Hepatocyte (in vitro differentiated cells): ENCODE results near the gene KIRREL3. TPM values are rescaled to one million over a fixed set of nuclear protein-coding genes. Genes with fewer than 3 reads are reported as not detected.

ENCODE experiments used
- DNase-seq: peaks from one replicate; pipeline ENCODE4 v3.0.0-alpha.2; 2016; ENCODE audit warnings: low spot score
- H2AFZ ChIP-seq: fragments of 200-600 bp; sonication (generic); 2 replicates; pipeline ENCODE4 v1.6.0; 2016; ENCODE audit warnings: antibody characterized with exemption, mild to moderate bottlenecking
- H3K27ac ChIP-seq: fragments of 200-600 bp; sonication (generic); 2 replicates; pipeline ENCODE4 v1.5.1; 2016; ENCODE audit warnings: mild to moderate bottlenecking
- H3K27me3 ChIP-seq: fragments of 200-600 bp; sonication (generic); 2 replicates; pipeline ENCODE4 v1.6.1; 2016
- H3K36me3 ChIP-seq: fragments of 200-600 bp; sonication (generic); replicated peaks from 2 replicates; pipeline ENCODE4 v1.5.1; 2016; ENCODE audit warnings: low read depth; ENCODE audit not compliant: insufficient read depth
- H3K4me1 ChIP-seq: fragments of 200-600 bp; sonication (generic); 2 replicates; pipeline ENCODE4 v1.5.1; 2016; ENCODE audit warnings: mild to moderate bottlenecking, moderate library complexity; ENCODE audit not compliant: insufficient read depth
- H3K4me2 ChIP-seq: fragments of 200-600 bp; sonication (generic); 2 replicates; pipeline ENCODE4 v1.6.0; 2016
- H3K4me3 ChIP-seq: fragments of 200-600 bp; sonication (generic); 2 replicates; pipeline ENCODE4 v1.5.1; 2016; ENCODE audit warnings: mild to moderate bottlenecking
- H3K79me2 ChIP-seq: fragments of 200-600 bp; sonication (generic); 2 replicates; pipeline ENCODE4 v1.6.0; 2017; ENCODE audit warnings: mild to moderate bottlenecking
- H3K9me2 ChIP-seq: fragments of 200-600 bp; sonication (generic); replicated peaks from 2 replicates; pipeline ENCODE4 v1.6.0; 2017; ENCODE audit warnings: mild to moderate bottlenecking; ENCODE audit not compliant: insufficient read depth
- H3K9me3 ChIP-seq: fragments of 200-600 bp; sonication (generic); 2 replicates; pipeline ENCODE4 v1.5.1; 2016; ENCODE audit warnings: low read depth, mild to moderate bottlenecking
- H4K20me1 ChIP-seq: fragments of 200-600 bp; sonication (generic); 2 replicates; pipeline ENCODE4 v1.6.0; 2016; ENCODE audit warnings: mild to moderate bottlenecking; ENCODE audit not compliant: insufficient read depth, poor library complexity, severe bottlenecking
- EZH2 ChIP-seq: fragments of 200-600 bp; sonication (generic); IDR thresholded peaks from 2 replicates; pipeline ENCODE4 v1.6.1; 2016; ENCODE audit warnings: antibody characterized with exemption, mild to moderate bottlenecking, borderline replicate concordance
- EZH2phosphoT487 ChIP-seq: fragments of 200-600 bp; sonication (generic); IDR thresholded peaks from one replicate; pipeline ENCODE4 v1.6.1; 2018; ENCODE audit warnings: antibody characterized with exemption, mild to moderate bottlenecking, low read depth, moderate library complexity; ENCODE audit not compliant: unreplicated experiment, severe bottlenecking
- WGBS: methylation state at CpG from one replicate; pipeline ENCODE4 v1.1.6; 2016; ENCODE audit warnings: low lambda C conversion rate; ENCODE audit errors: missing lambda C conversion rate; 5-methylcytosine and 5-hydroxymethylcytosine counted together
- polyA plus RNA-seq: library from polyadenylated mRNA; unstranded; fragments of >200 nt; fragmentation: Nextera tagmentation; extraction: Ambion mirVana; gene quantifications from 2 replicates; pipeline ENCODE4 v1.2.1, GENCODE V29; 2016
- total RNA-seq: library from RNA; depleted of rRNA; stranded (reverse); fragments of >200 nt; gene quantifications from 2 replicates; pipeline ENCODE4 v1.2.3, GENCODE V29; 2014
- TF ChIP-seq, protein P1 (sequence below): fragments of 200-600 bp; sonication (generic); IDR thresholded peaks from 2 replicates; pipeline ENCODE4 v1.5.1; 2016; ENCODE audit warnings: antibody characterized with exemption, mild to moderate bottlenecking; ENCODE audit not compliant: poor library complexity

Gene KIRREL3
- total and polyA plus RNA-seq, 2 experiments from 2014 or later = 0.33 to 0.86 TPM

DNA sequence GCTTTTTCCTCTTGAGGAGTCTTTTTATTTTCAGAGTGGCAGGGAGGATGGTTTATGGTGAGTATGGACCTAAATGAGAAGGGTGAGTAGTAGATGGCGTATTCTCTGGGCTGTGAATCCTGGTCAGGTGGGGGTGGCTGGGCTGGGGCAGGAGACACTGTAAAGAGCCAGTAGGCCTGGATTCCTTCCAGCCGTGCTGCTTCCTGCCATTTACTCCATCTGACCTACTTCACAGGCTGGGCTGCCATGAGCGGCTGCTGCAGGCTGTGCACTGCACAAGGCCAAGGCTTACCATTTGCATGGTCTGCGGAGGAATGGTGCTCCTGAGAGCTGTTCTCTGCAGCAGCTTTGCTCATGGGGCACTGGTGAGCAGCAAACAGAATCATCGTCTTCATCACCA lies 297.6 kb downstream of the KIRREL3 start:
- no peak for TF ChIP-seq EZH2
- TF ChIP-seq, protein P1, sequence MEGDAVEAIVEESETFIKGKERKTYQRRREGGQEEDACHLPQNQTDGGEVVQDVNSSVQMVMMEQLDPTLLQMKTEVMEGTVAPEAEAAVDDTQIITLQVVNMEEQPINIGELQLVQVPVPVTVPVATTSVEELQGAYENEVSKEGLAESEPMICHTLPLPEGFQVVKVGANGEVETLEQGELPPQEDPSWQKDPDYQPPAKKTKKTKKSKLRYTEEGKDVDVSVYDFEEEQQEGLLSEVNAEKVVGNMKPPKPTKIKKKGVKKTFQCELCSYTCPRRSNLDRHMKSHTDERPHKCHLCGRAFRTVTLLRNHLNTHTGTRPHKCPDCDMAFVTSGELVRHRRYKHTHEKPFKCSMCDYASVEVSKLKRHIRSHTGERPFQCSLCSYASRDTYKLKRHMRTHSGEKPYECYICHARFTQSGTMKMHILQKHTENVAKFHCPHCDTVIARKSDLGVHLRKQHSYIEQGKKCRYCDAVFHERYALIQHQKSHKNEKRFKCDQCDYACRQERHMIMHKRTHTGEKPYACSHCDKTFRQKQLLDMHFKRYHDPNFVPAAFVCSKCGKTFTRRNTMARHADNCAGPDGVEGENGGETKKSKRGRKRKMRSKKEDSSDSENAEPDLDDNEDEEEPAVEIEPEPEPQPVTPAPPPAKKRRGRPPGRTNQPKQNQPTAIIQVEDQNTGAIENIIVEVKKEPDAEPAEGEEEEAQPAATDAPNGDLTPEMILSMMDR = no peak
- TF ChIP-seq EZH2phosphoT487 = no peak
- 73% methylated on average over 5 of the region's 5 CpGs for WGBS
- Histone ChIP-seq H3K9me3 (no peaks in the 10 kb centered on the region), H3K4me3 (no peak overlapping the region), H3K4me2 (no peak overlapping the region), H3K4me1 (no peaks in the 10 kb centered on the region), H3K79me2 (no peaks in the 10 kb centered on the region), H4K20me1 (no peaks in the 10 kb centered on the region), H3K27ac (no peak overlapping the region), H3K36me3 (no peaks in the 10 kb centered on the region), H2AFZ (no peak overlapping the region), H3K27me3 (peaks cover 8% of the 10 kb centered on the region), H3K9me2 (no peaks in the 10 kb centered on the region)
- DNase-seq = no peak

DNA sequence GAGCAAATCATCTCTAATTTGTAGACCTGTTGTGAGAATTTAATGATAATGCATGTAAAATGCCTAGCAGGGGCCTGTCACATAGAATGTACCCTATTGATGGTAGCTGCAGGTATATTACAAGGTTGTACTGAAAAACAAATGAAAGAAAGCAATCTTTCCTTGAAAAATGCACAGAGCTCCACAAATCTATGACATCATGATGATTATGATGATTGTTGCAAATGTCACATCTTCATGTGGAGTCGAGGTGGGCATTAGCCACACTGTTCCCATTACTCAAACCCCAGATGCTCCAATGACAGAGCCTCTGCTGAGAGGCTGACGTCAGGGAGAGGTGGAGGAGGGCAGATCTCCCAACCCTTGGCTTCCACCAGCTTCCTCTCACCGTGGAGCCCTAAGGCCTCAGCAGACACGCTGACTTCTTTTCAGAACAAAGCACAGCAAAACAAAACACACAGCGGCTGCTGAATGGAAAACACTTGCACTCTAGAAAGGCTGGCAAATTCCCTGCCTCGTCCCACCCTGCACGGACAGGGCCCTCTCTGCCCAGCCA lies 298.3 kb downstream of the KIRREL3 start:
- no peak overlapping the region for H3K4me3 ChIP-seq
- 80% methylated on average over 7 of the region's 7 CpGs for WGBS
- peaks cover 6% of the 10 kb centered on the region for H3K27me3 ChIP-seq
- H3K9me2 ChIP-seq = no peaks in the 10 kb centered on the region
- no peaks in the 10 kb centered on the region for H3K9me3 ChIP-seq
- no peaks in the 10 kb centered on the region for H3K79me2 ChIP-seq
- no peak overlapping the region for H3K4me2 ChIP-seq
- H3K27ac ChIP-seq = no peak overlapping the region
- H2AFZ ChIP-seq = no peak overlapping the region
- TF ChIP-seq EZH2phosphoT487 = no peak
- no peak for TF ChIP-seq EZH2
- TF ChIP-seq, protein P1 = no peak
- H4K20me1 ChIP-seq = no peaks in the 10 kb centered on the region
- no peak for DNase-seq
- no peaks in the 10 kb centered on the region for H3K36me3 ChIP-seq
- no peaks in the 10 kb centered on the region for H3K4me1 ChIP-seq

DNA sequence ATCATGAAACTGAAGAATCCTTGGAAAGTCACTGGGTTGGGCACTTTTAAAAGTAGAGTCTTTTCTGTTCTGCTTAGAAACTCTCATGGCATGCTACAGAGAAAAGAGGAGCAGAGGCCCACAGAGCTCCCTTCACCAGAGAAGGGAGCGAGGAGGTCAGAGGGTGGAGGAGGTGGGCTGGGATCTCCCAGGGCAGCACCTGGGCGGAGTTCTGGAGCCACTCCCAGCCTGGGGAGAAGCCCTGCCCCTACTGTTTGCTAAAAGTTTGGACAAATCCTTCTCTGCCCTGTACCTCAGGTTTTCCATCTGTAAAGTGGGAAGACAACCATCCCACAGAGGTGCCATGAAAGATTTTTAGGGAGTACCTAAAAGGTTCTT lies 299.1 kb downstream of the KIRREL3 start:
- no peaks in the 10 kb centered on the region for H3K36me3 ChIP-seq
- no peak for DNase-seq
- no peak overlapping the region for H2AFZ ChIP-seq
- no peaks in the 10 kb centered on the region for H3K9me3 ChIP-seq
- no peak overlapping the region for H3K27ac ChIP-seq
- H3K9me2 ChIP-seq = no peaks in the 10 kb centered on the region
- H3K4me3 ChIP-seq = no peak overlapping the region
- H3K27me3 ChIP-seq = peaks cover 6% of the 10 kb centered on the region
- no peaks in the 10 kb centered on the region for H3K4me1 ChIP-seq
- WGBS = 100% methylated on average over 2 of the region's 2 CpGs
- TF ChIP-seq EZH2 (no peak), EZH2phosphoT487 (no peak)
- TF ChIP-seq, protein P1 = no peak
- no peaks in the 10 kb centered on the region for H4K20me1 ChIP-seq
- no peaks in the 10 kb centered on the region for H3K79me2 ChIP-seq
- no peak overlapping the region for H3K4me2 ChIP-seq
